HG02943 (cell line): Measurements from ENCODE around the gene CDCA7.
"Not testable (repeated sequence)": the region's sequence is repeated elsewhere in the genome, so short reads cannot be mapped to it uniquely, and the experiment has no call there.

Experiments
- ATAC-seq: cut with Tn5 transposase; IDR thresholded peaks from one replicate; pipeline ENCODE4 v1.9.1; 2021; ENCODE audit warnings: mild to moderate bottlenecking, low read depth, moderate library complexity; ENCODE audit not compliant: unreplicated experiment

The CDCA7 gene

GRCh38 chr2:173354582-173355131 lies at the start of gene CDCA7:
Gene CDCA7 (plus strand): TSS chr2:173354872. CDS start chr2:173354964, 92 bp downstream.
- peak; percentile 51 for ATAC-seq

GRCh38 chr2:173305303-173305702 lies 49.4 kb upstream of the CDCA7 start:
- no peak for ATAC-seq

GRCh38 chr2:173307293-173307692 lies 47.4 kb upstream of the CDCA7 start:
- no peak for ATAC-seq

- not testable (repeated sequence) for ATAC-seq
Observed at GRCh38 chr2:173309370-173309769, 45.3 kb upstream of the CDCA7 start.

GRCh38 chr2:173311844-173312606 lies 42.6 kb upstream of the CDCA7 start:
- ATAC-seq, result no peak

GRCh38 chr2:173323371-173323770 lies 31.3 kb upstream of the CDCA7 start:
- ATAC-seq, result no peak

GRCh38 chr2:173326806-173327205 lies 27.9 kb upstream of the CDCA7 start:
- no peak for ATAC-seq

- ATAC-seq, result no peak
Observed at GRCh38 chr2:173327421-173327820, 27.3 kb upstream of the CDCA7 start.

GRCh38 chr2:173333003-173333402 lies 21.7 kb upstream of the CDCA7 start:
- not testable (repeated sequence) for ATAC-seq

- ATAC-seq, result no peak
Observed at GRCh38 chr2:173339807-173340206, 14.9 kb upstream of the CDCA7 start.

- ATAC-seq, result no peak
Observed at GRCh38 chr2:173343921-173344320, 10.8 kb upstream of the CDCA7 start.

- ATAC-seq, result no peak
Observed at GRCh38 chr2:173346035-173346434, 8.6 kb upstream of the CDCA7 start.

- no peak for ATAC-seq
Observed at GRCh38 chr2:173347305-173348168, 7.1 kb upstream of the CDCA7 start.

GRCh38 chr2:173349287-173349686 lies 5.4 kb upstream of the CDCA7 start:
- no peak for ATAC-seq

GRCh38 chr2:173350383-173350782 lies 4.3 kb upstream of the CDCA7 start:
- ATAC-seq, result no peak

GRCh38 chr2:173351879-173352278 lies 2.8 kb upstream of the CDCA7 start:
- no peak for ATAC-seq

GRCh38 chr2:173353556-173353955 lies 1.1 kb upstream of the CDCA7 start:
- no peak for ATAC-seq

GRCh38 chr2:173354073-173354581 lies 545 bp upstream of the CDCA7 start:
- ATAC-seq, result peak; percentile 68

- peak; percentile 30 for ATAC-seq
Observed at GRCh38 chr2:173355132-173355865, 627 bp downstream of the CDCA7 start.

- no peak for ATAC-seq
Observed at GRCh38 chr2:173355866-173356508, 1.3 kb downstream of the CDCA7 start.
